SU-DHL-6 (cell line): Measurements from ENCODE around the gene EXOC3L1.

Source experiments
- H2AFZ ChIP-seq: fragments of 200-600 bp; sonication (generic); 2 replicates; pipeline ENCODE4 v1.6.1; 2014; ENCODE audit warnings: low read depth, mild to moderate bottlenecking, moderate library complexity, mixed read lengths, antibody characterized with exemption, low read length; ENCODE audit not compliant: severe bottlenecking
- H3F3A ChIP-seq: fragments of 200-600 bp; shearing (Covaris generic); 2 replicates; pipeline ENCODE4 v1.6.0; 2016; ENCODE audit warnings: antibody characterized with exemption, mild to moderate bottlenecking; ENCODE audit not compliant: insufficient read depth
- H3K27ac ChIP-seq: fragments of 200-600 bp; sonication (generic); 2 replicates; pipeline ENCODE4 v1.5.1; 2016; ENCODE audit warnings: low read depth, mild to moderate bottlenecking, low read length, moderate library complexity, mixed read lengths
- H3K27me3 ChIP-seq: fragments of 200-600 bp; sonication (generic), shearing (Covaris generic); 2 replicates; pipeline ENCODE4 v1.6.0; 2014; ENCODE audit warnings: mild to moderate bottlenecking, low read length
- H3K36me3 ChIP-seq: fragments of 200-600 bp; sonication (generic); 2 replicates; pipeline ENCODE4 v1.6.1; 2014; ENCODE audit warnings: mild to moderate bottlenecking, low read length, mixed read lengths
- H3K4me2 ChIP-seq: fragments of 300-600, 200-600 bp; shearing (Covaris generic), sonication (generic); 2 replicates; pipeline ENCODE4 v1.6.0; 2014; ENCODE audit warnings: low read length, low read depth, mild to moderate bottlenecking; ENCODE audit not compliant: poor library complexity, severe bottlenecking
- H3K4me3 ChIP-seq: fragments of 200-600 bp; sonication (generic); 2 replicates; pipeline ENCODE4 v1.5.1; 2014; ENCODE audit warnings: antibody characterized with exemption, low read length, mild to moderate bottlenecking, mixed read lengths; ENCODE audit not compliant: insufficient read depth, poor library complexity, severe bottlenecking
- H3K79me2 ChIP-seq: fragments of 200-600 bp; sonication (generic); 2 replicates; pipeline ENCODE4 v1.6.1; 2014; ENCODE audit warnings: mild to moderate bottlenecking, low read length, moderate library complexity; ENCODE audit not compliant: insufficient read depth
- H3K9ac ChIP-seq: fragments of 200-600 bp; sonication (generic); 2 replicates; pipeline ENCODE4 v1.7.0; 2014; ENCODE audit warnings: mild to moderate bottlenecking, low read length
- H3K9me2 ChIP-seq: fragments of 200-600 bp; sonication (generic); replicated peaks from 2 replicates; pipeline ENCODE4 v1.6.1; 2014; ENCODE audit warnings: low read length; ENCODE audit not compliant: insufficient read depth
- H3K9me3 ChIP-seq: fragments of 200-600 bp; sonication (generic); 2 replicates; pipeline ENCODE4 v1.6.1; 2014; ENCODE audit warnings: low read length, mixed read lengths; ENCODE audit not compliant: insufficient read depth
- H4K20me1 ChIP-seq: fragments of 200-600 bp; sonication (generic); 2 replicates; pipeline ENCODE4 v1.6.1; 2014; ENCODE audit warnings: low read depth, mild to moderate bottlenecking, antibody characterized with exemption, low read length, moderate library complexity, mixed read lengths
- CTCF ChIP-seq: fragments of 200-600 bp; sonication (generic); IDR thresholded peaks from one replicate; pipeline ENCODE4 v1.5.1; 2017; ENCODE audit warnings: antibody characterized with exemption, mild to moderate bottlenecking, low read length, moderate library complexity; ENCODE audit not compliant: insufficient read depth, poor library complexity, severe bottlenecking
- EZH2phosphoT487 ChIP-seq: fragments of 200-600 bp; sonication (generic), shearing (Covaris generic); conservative IDR thresholded peaks from 2 replicates; pipeline ENCODE4 v1.6.1; 2018; ENCODE audit warnings: mild to moderate bottlenecking, antibody characterized with exemption, low read length, moderate library complexity, mixed read lengths

Gene EXOC3L1

GRCh38 chr16:67191411-67191994, 1.6 kb upstream of the EXOC3L1 start:
- Histone ChIP-seq H3K27ac (no peak overlapping the region), H3F3A (no peaks in the 10 kb centered on the region), H3K36me3 (no peaks in the 10 kb centered on the region), H3K9me2 (no peaks in the 10 kb centered on the region), H3K4me2 (peak overlapping the region; percentile 52), H3K27me3 (no peaks in the 10 kb centered on the region), H2AFZ (peak overlapping the region; percentile 66), H3K9ac (peak overlapping the region; percentile 94), H3K4me3 (no peak overlapping the region), H3K79me2 (peaks cover 24% of the 10 kb centered on the region), H3K9me3 (no peaks in the 10 kb centered on the region), H4K20me1 (no peaks in the 10 kb centered on the region)
- TF ChIP-seq EZH2phosphoT487 (no peak), CTCF (no peak)

GRCh38 chr16:67190448-67191399, 788 bp upstream of the EXOC3L1 start:
- no peak overlapping the region for H3K9ac ChIP-seq
- H2AFZ ChIP-seq, result peak overlapping the region; percentile 66
- H3K4me2 ChIP-seq, result no peak overlapping the region

GRCh38 chr16:67188798-67189197, 1.1 kb downstream of the EXOC3L1 start:
- Histone ChIP-seq H3F3A (no peaks in the 10 kb centered on the region), H3K27ac (no peak overlapping the region), H3K27me3 (no peaks in the 10 kb centered on the region), H3K36me3 (no peaks in the 10 kb centered on the region), H3K9me2 (no peaks in the 10 kb centered on the region), H3K4me3 (no peak overlapping the region), H3K9ac (no peak overlapping the region), H3K79me2 (peaks cover 17% of the 10 kb centered on the region), H3K4me2 (no peak overlapping the region), H3K9me3 (no peaks in the 10 kb centered on the region), H2AFZ (no peak overlapping the region), H4K20me1 (no peaks in the 10 kb centered on the region)
- TF ChIP-seq EZH2phosphoT487, result no peak
- no peak for TF ChIP-seq CTCF

More at GRCh38 chr16:67190448-67191399, 788 bp upstream of the EXOC3L1 start:
- no peak overlapping the region for H3K4me3 ChIP-seq
- H3K9me2 ChIP-seq, result no peaks in the 10 kb centered on the region
- no peaks in the 10 kb centered on the region for H3K27me3 ChIP-seq
- H3F3A ChIP-seq, result no peaks in the 10 kb centered on the region
- peaks cover 24% of the 10 kb centered on the region for H3K79me2 ChIP-seq
- no peaks in the 10 kb centered on the region for H3K36me3 ChIP-seq
- TF ChIP-seq CTCF, result no peak
- TF ChIP-seq EZH2phosphoT487, result no peak
- H3K27ac ChIP-seq, result no peak overlapping the region
- no peaks in the 10 kb centered on the region for H4K20me1 ChIP-seq
- no peaks in the 10 kb centered on the region for H3K9me3 ChIP-seq
